ENCODE measurements around the gene PEF1. TPM values are rescaled to one million over a fixed set of nuclear protein-coding genes. Genes with fewer than 3 reads are reported as not detected.

PEF1 gene
- total and polyA plus RNA-seq, 2 donors (not counting 3 experiments of a cell fraction or from before 2014, with no cell fraction given) = 73.3 to 161 TPM

- no peak overlapping the region for H3K9ac ChIP-seq (replicated peaks; ENCODE audit: extremely low read depth, insufficient read depth, low read length)
- H3K27me3 ChIP-seq (ENCODE audit: control insufficient read depth in 2 of 2, insufficient read depth in 2 of 2, low read length in 2 of 2) = no peaks in the 10 kb centered on the region
- FAIRE-seq (no peak), DNase-seq (ENCODE audit: low read depth, low spot score) (no peak)
- ChIA-PET POLR2A (no interaction called here), CTCF (interaction anchor here (0.6 to 1.1 kb wide), 3 partner anchors 13 to 638 kb away, joined by 3 to 4 read pairs (median 3); no protein-coding TSS in a partner anchor)
- no TSS peak for BruUV-seq (replicated peaks)
- H3K36me3 ChIP-seq (ENCODE audit: control insufficient read depth in 2 of 2, extremely low read depth in 1 of 2, insufficient read depth in 2 of 2, low read length in 2 of 2) = peaks cover 0 to 20% of the 10 kb centered on the region in 2 experiments
- no peaks in the 10 kb centered on the region for H3K79me2 ChIP-seq (ENCODE audit: control insufficient read depth, insufficient read depth, low read length)
- H4K20me1 ChIP-seq (replicated peaks; ENCODE audit: control insufficient read depth, extremely low read depth, insufficient read depth, low read length) = no peaks in the 10 kb centered on the region
- dilution Hi-C loops (cut with MboI; ENCODE audit: extremely low pct_ligation_motif_present, low sequenced_read_pairs) (no loop called here), intact Hi-C loops (cut with micrococcal nuclease) (no loop called here)
- H3K4me2 ChIP-seq (ENCODE audit: insufficient read depth, low read length) = no peak overlapping the region
- H3K4me1 ChIP-seq (ENCODE audit: control insufficient read depth, extremely low read depth, insufficient read depth, low read length) = no peaks in the 10 kb centered on the region
- H3K9me3 ChIP-seq (replicated peaks; ENCODE audit: control insufficient read depth, insufficient read depth, low read length) = no peaks in the 10 kb centered on the region
- no peak overlapping the region for H3K4me3 ChIP-seq (replicated peaks in 1 of 3; ENCODE audit: insufficient read depth in 1 of 3, low read depth in 1 of 3, low read length in 3 of 3)
- H3K27ac ChIP-seq (ENCODE audit: insufficient read depth, low read depth, low read length) = no peak overlapping the region
- no peak overlapping the region for H2AFZ ChIP-seq (ENCODE audit: low read depth, low read length)
- H3K9me1 ChIP-seq (replicated peaks; ENCODE audit: control insufficient read depth, extremely low read depth, insufficient read depth, low read length) = no peaks in the 10 kb centered on the region
- TF ChIP-seq MAX (IDR thresholded peaks at IDR 0.05; ENCODE audit: insufficient read depth, insufficient read length) (no peak), CTCF (IDR thresholded peaks at IDR 0.05; ENCODE audit: extremely low read depth in 1 of 2, insufficient read depth in 1 of 2, low read depth in 1 of 2, low read length in 2 of 2) (no peak), POLR2AphosphoS5 (IDR thresholded peaks at IDR 0.05; ENCODE audit: insufficient read depth, low read depth, low read length) (no peak), JUN (IDR thresholded peaks at IDR 0.05; ENCODE audit: borderline replicate concordance, insufficient read depth, insufficient read length, low read depth) (no peak), MYC (IDR thresholded peaks at IDR 0.05; ENCODE audit: low read depth, low read length) (no peak), POLR2A (IDR thresholded peaks at IDR 0.05; ENCODE audit: low read depth, low read length) (no peak), EZH2 (IDR thresholded peaks at IDR 0.05; ENCODE audit: borderline replicate concordance, low read depth, low read length, severe bottlenecking) (no peak), FOS (IDR thresholded peaks at IDR 0.05; ENCODE audit: borderline replicate concordance, insufficient read depth, low read length) (no peak), GATA2 (IDR thresholded peaks at IDR 0.05; ENCODE audit: insufficient read depth, insufficient read length, low read depth, low read length) (no peak)
Measured at GRCh38 chr1:31624731-31625514, 19.8 kb downstream of the PEF1 start.
